SHP77 treated with DMSO at 0.1 percent for 48 hours (cell line): Measurements from ENCODE around the gene TEX13D.
A peak's percentile ranks its signal among the peaks of the same experiment; 100 is the strongest.
"Not testable (repeated sequence)": the region's sequence is repeated elsewhere in the genome, so short reads cannot be mapped to it uniquely, and the experiment has no call there.

ENCODE experiments used
- DNase-seq: peaks from one replicate; lab custom pipeline; 2025; lab: John Stamatoyannopoulos, UW

The TEX13D gene

GRCh38 chrX:124332481-124333424 is at the start of gene TEX13D:
Gene TEX13D, plus strand, starts transcription at chrX:124332660. Its CDS starts 258 bp downstream, at chrX:124332918.
- no peak for DNase-seq

GRCh38 chrX:124289443-124289842 is 43.0 kb upstream of the TEX13D start:
- peak; percentile 2 for DNase-seq

- no peak for DNase-seq
These were observed 38.6 kb upstream of the TEX13D start for GRCh38 chrX:124293810-124294209.

GRCh38 chrX:124299323-124299722 is 33.1 kb upstream of the TEX13D start:
- not testable (repeated sequence) for DNase-seq

- no peak for DNase-seq
These were observed 32.1 kb upstream of the TEX13D start for GRCh38 chrX:124300405-124300804.

GRCh38 chrX:124307253-124307907 is 25.1 kb upstream of the TEX13D start:
- DNase-seq: no peak

- no peak for DNase-seq
These were observed 6.7 kb upstream of the TEX13D start for GRCh38 chrX:124325732-124326131.

GRCh38 chrX:124328765-124329164 is 3.7 kb upstream of the TEX13D start:
- DNase-seq: no peak

GRCh38 chrX:124333862-124334261 is 1.4 kb downstream of the TEX13D start:
- DNase-seq: no peak

GRCh38 chrX:124334555-124334954 is 2.1 kb downstream of the TEX13D start:
- not testable (repeated sequence) for DNase-seq

- no peak for DNase-seq
These were observed 3.1 kb downstream of the TEX13D start for GRCh38 chrX:124335598-124335997.

GRCh38 chrX:124337916-124338315 is 5.5 kb downstream of the TEX13D start:
- DNase-seq: no peak

- DNase-seq: no peak
These were observed 6.5 kb downstream of the TEX13D start for GRCh38 chrX:124338733-124339514.

- DNase-seq: no peak
These were observed 9.1 kb downstream of the TEX13D start for GRCh38 chrX:124341396-124342132.

GRCh38 chrX:124342174-124342867 is 9.9 kb downstream of the TEX13D start:
- no peak for DNase-seq

GRCh38 chrX:124343016-124343415 is 10.6 kb downstream of the TEX13D start:
- DNase-seq: no peak

- no peak for DNase-seq
These were observed 11.8 kb downstream of the TEX13D start for GRCh38 chrX:124344246-124344645.

GRCh38 chrX:124346117-124346876 is 13.8 kb downstream of the TEX13D start, which contains the start of gene SH2D1A:
Gene SH2D1A, plus strand, starts transcription at chrX:124346563. Its CDS starts 80 bp downstream, at chrX:124346643.
- no peak for DNase-seq

GRCh38 chrX:124346877-124347241 is 14.4 kb downstream of the TEX13D start:
- DNase-seq: no peak

GRCh38 chrX:124347242-124347641 is 14.8 kb downstream of the TEX13D start:
- DNase-seq: no peak
